HG02588 (cell line): ENCODE data around the gene KLHL35.
"Not testable (repeated sequence)": the region's sequence is repeated elsewhere in the genome, so short reads cannot be mapped to it uniquely, and the experiment has no call there.

ENCODE experiments used
- ATAC-seq: cut with Tn5 transposase; IDR thresholded peaks from one replicate; pipeline ENCODE4 v1.9.1; 2021; ENCODE audit warnings: mild to moderate bottlenecking, moderate library complexity; ENCODE audit not compliant: unreplicated experiment

Gene KLHL35

GRCh38 chr11:75398906-75399305, 34.1 kb downstream of the KLHL35 start:
- ATAC-seq: no peak

GRCh38 chr11:75394085-75394840, 38.7 kb downstream of the KLHL35 start:
- ATAC-seq: no peak

GRCh38 chr11:75389925-75390324, 43.1 kb downstream of the KLHL35 start:
- no peak for ATAC-seq

- ATAC-seq: no peak
Observed at GRCh38 chr11:75389276-75389605, 43.8 kb downstream of the KLHL35 start.

DNA sequence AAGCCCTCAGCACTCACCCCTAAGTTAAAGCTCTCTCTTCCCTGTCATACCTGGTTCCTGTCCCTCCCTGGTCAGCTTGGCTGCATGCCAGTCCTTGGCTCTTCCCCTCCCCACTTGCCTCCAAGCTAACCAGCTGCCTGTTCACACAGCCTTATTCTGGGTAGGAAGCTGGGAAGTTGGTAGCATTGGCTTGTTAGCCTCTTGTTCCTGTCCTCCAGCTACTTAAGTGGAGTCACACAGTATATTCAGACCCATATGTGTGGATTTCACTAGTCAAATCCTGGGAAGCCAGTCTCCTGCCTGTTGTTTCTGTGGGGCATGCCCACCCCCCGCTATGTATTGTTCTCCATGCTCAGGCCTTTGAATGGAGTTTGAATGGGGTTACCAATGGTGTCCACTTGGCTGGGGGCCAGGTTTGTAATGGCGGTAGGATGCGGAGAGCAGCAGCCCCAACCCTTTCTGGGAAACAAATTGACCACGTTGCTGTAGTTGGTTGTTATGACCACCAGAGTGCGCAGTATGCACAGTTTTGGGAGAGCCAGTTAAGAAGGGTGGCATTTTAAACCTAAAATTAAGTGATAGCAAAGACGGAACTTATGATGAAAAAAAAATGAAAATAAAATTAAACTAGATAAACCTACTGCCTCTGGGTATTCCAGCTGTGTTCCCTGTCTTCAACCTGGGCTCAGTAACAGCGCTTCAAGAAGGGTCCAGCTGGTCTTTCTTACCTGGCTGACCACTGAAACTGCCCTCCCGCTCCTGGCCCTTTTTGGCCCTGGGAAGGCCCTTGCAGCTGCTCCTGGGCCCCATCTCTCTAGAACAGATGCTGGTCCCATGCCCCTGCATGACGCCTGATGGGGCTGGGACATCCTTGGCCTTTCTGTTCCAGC, 44.4 kb downstream of the KLHL35 start:
- no peak for ATAC-seq

DNA sequence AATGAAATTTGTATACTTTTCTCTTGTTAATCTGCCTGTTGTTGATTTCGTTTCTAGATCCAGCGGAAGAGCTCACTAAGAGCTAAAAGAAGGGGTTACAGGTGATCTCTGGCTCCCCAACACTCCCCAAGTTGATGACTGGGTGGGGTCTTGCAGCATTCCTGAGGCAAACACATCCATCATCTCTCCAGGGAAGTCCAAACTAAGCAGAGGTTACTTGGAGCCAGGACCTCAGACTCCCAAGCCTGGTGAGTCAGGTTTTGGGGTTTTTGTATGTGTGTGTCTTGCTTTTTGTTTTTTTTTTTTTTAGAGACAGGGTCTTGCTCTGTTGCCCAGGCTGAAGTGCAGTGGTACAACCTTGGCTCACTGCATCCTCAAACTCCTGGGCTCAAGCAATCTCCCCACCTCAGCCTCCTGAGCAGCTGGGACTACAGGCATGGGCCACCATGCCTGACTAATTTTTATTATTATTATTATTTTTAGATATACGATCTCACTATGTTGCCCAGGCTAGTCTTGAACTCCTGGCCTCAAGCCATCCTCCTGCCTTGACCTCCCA, 45.2 kb downstream of the KLHL35 start:
- ATAC-seq: no peak

- no peak for ATAC-seq
Observed at GRCh38 chr11:75386942-75387630, 45.9 kb downstream of the KLHL35 start.

GRCh38 chr11:75384438-75385080, 48.4 kb downstream of the KLHL35 start:
- ATAC-seq: no peak

GRCh38 chr11:75383246-75383645, 49.8 kb downstream of the KLHL35 start:
- ATAC-seq: no peak

- ATAC-seq: no peak
Observed at GRCh38 chr11:75380716-75381420, 52.1 kb downstream of the KLHL35 start.

- ATAC-seq: no peak
Observed at GRCh38 chr11:75380245-75380644, 52.8 kb downstream of the KLHL35 start.

DNA sequence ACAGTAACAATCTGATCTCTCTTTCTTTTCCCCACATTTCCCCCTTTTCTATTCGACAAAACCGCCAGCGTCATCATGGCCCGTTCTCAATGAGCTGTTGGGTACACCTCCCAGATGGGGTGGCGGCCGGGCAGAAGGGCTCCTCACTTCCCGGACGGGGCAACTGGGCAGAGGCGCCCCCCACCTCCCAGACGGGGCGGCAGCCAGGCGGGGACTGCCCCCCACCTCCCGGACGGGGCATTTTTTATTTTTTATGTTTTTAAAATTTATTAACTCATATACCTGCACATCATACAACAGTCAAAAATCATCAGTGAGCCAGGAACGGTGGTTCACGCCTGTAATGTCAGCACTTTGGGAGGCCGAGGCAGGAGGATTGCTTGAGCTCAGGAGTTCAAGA, 54.2 kb downstream of the KLHL35 start:
- ATAC-seq: not testable (repeated sequence)

DNA sequence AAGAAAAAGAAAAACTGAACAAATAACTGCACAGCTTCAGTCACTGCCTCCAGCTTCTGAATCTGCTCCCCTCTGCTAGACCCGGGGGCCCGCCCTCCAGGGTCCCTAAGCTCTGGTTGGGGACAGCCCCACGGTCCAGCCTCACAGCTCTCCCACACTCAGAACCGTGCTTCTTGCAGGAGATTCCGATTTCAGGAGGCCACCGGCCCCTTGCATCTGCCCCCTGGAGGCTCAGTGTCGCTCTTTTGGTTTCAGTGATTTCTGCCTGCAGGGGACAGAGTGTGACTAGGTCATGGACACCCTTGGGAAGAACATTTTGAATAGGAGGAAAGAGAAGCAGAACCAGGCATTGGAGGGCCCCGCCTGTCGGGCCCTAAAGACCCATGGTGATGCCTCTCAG, 56.8 kb downstream of the KLHL35 start:
- no peak for ATAC-seq

DNA sequence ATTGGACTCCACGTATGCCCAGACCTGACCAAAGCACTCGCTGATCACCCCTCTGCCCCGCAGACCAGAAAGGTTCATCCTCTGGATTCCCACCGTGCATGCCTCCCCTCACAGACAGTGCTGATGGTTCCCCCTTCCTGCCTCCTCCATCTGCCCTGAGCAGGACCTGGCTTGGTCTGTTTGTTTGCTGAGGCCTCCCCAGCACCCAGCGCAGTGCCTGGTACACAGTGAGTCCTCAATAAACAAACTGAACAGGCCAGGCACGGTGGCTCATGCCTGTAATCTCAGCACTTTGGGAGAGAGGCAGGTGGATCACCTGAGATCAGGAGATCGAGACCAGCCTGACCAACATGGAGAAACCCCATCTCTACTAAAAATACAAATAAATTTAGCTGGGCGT, 57.4 kb downstream of the KLHL35 start:
- ATAC-seq: no peak

DNA sequence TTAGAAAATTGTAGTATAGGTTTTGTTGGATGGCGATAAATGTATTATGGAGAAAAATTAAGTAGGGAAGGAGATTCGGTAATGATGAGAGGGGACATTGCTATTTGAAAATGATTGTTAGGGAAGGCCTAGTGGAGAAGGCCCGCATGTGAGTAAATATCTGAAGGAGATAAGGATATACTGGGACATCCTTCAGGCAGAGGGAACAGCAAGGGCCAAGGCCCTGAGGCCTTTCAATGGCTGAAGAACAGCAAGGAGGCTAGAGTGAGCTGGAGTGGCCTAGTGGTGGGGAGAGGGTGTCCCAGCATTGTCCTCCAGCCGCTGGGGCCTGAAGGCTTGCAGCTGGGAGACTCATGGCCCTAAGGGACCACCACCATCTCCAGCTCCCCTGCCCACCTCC, 58.4 kb downstream of the KLHL35 start:
- no peak for ATAC-seq

- ATAC-seq: no peak
Observed at GRCh38 chr11:75373201-75373600, 59.8 kb downstream of the KLHL35 start.
